Neural progenitor cell (in vitro differentiated cells): ENCODE measurements around the gene INPP4A. TPM values are rescaled to one million over a fixed set of nuclear protein-coding genes. Genes with fewer than 3 reads are reported as not detected.

Experiments used
- DNase-seq: peaks from one replicate; pipeline ENCODE4 v3.0.0-alpha.2; 2016; ENCODE audit warnings: low spot score
- H2AFZ ChIP-seq: fragments of 200-600 bp; sonication (generic); replicated peaks from 2 replicates; pipeline ENCODE4 v1.6.1; 2016; ENCODE audit warnings: antibody characterized with exemption
- H3F3A ChIP-seq: fragments of 200-600 bp; sonication (generic); 2 replicates; pipeline ENCODE4 v1.6.1; 2016; ENCODE audit warnings: antibody characterized with exemption, low read depth
- H3K27ac ChIP-seq: fragments of 200-600 bp; sonication (generic); 2 replicates; pipeline ENCODE4 v1.5.1; 2016; ENCODE audit warnings: mild to moderate bottlenecking
- H3K27me3 ChIP-seq: fragments of 200-600 bp; sonication (generic); 2 replicates; pipeline ENCODE4 v1.6.1; 2016; ENCODE audit warnings: mild to moderate bottlenecking, moderate library complexity
- H3K36me3 ChIP-seq: fragments of 200-600 bp; sonication (generic); 2 replicates; pipeline ENCODE4 v1.5.1; 2016
- H3K4me1 ChIP-seq: fragments of 200-600 bp; sonication (generic); 2 replicates; pipeline ENCODE4 v1.6.1; 2016; ENCODE audit warnings: mixed run types
- H3K4me2 ChIP-seq: fragments of 200-600 bp; sonication (generic); 2 replicates; pipeline ENCODE4 v1.6.1; 2016
- H3K4me3 ChIP-seq: fragments of 200-600 bp; sonication (generic); 2 replicates; pipeline ENCODE4 v1.5.1; 2016
- H3K79me2 ChIP-seq: fragments of 200-600 bp; sonication (generic); 2 replicates; pipeline ENCODE4 v1.6.1; 2016; ENCODE audit warnings: low read depth
- H3K9ac ChIP-seq: fragments of 200-600 bp; sonication (generic); 2 replicates; pipeline ENCODE4 v1.6.1; 2016
- H3K9me3 ChIP-seq: fragments of 200-600 bp; sonication (generic); 2 replicates; pipeline ENCODE4 v1.5.1; 2016; ENCODE audit warnings: low read depth
- H4K20me1 ChIP-seq: fragments of 200-600 bp; sonication (generic); 2 replicates; pipeline ENCODE4 v1.6.1; 2016; ENCODE audit warnings: low read depth
- H3K27ac Mint-ChIP-seq: 3 replicates; pipeline ENCODE4 v1.8.0; 2021; ENCODE audit warnings: mixed read lengths
- H3K27me3 Mint-ChIP-seq: 2 replicates; pipeline ENCODE4 v1.8.0; 2022; ENCODE audit warnings: low read depth, mild to moderate bottlenecking, inconsistent platforms, moderate library complexity, mixed read lengths; ENCODE audit not compliant: insufficient read depth
- H3K36me3 Mint-ChIP-seq: 3 replicates; pipeline ENCODE4 v1.8.0; 2021; ENCODE audit warnings: mixed read lengths
- H3K4me1 Mint-ChIP-seq: 3 replicates; pipeline ENCODE4 v1.8.0; 2021; ENCODE audit warnings: mixed read lengths
- H3K4me3 Mint-ChIP-seq: 3 replicates; pipeline ENCODE4 v1.8.0; 2021; ENCODE audit warnings: mild to moderate bottlenecking, moderate library complexity, mixed read lengths
- H3K9me3 Mint-ChIP-seq: 3 replicates; pipeline ENCODE4 v1.8.0; 2020; ENCODE audit warnings: mixed read lengths
- CTCF ChIP-seq: fragments of 200-600 bp; sonication (generic); IDR thresholded peaks from 2 replicates; pipeline ENCODE4 v1.5.1; 2017; ENCODE audit warnings: antibody characterized with exemption, mild to moderate bottlenecking
- EZH2 ChIP-seq: fragments of 200-600 bp; sonication (generic); IDR thresholded peaks from 2 replicates; pipeline ENCODE4 v1.6.1; 2017; ENCODE audit warnings: antibody characterized with exemption, mild to moderate bottlenecking, moderate library complexity
- EZH2phosphoT487 ChIP-seq: fragments of 200-600 bp; sonication (generic); IDR thresholded peaks from 2 replicates; pipeline ENCODE4 v1.6.1; 2017; ENCODE audit warnings: antibody characterized with exemption
- total RNA-seq: library from RNA; depleted of rRNA; stranded (reverse); fragments of >200 nt; gene quantifications from 2 replicates; pipeline ENCODE4 v1.2.3, GENCODE V29; 2015; ENCODE audit warnings: low replicate concordance

INPP4A gene
- total RNA-seq, 1 donor from 2014 or later, result 35.1 TPM

GRCh38 chr2:98492441-98492840 lies 47.8 kb downstream of the INPP4A start:
- H3K36me3 ChIP-seq, result no peaks in the 10 kb centered on the region
- H3K79me2 ChIP-seq, result peaks cover 12% of the 10 kb centered on the region

GRCh38 chr2:98494699-98495098 lies 50.0 kb downstream of the INPP4A start:
- Mint-ChIP-seq H3K4me3 (no peak overlapping the region), H3K27ac (no peak overlapping the region), H3K36me3 (peaks cover 32% of the 10 kb centered on the region), H3K9me3 (peaks cover 41% of the 10 kb centered on the region), H3K4me1 (peaks cover 2% of the 10 kb centered on the region), H3K27me3 (no peaks in the 10 kb centered on the region)
- Histone ChIP-seq H3K27me3 (no peaks in the 10 kb centered on the region), H3K4me3 (no peak overlapping the region), H3K9ac (no peak overlapping the region), H3K79me2 (no peaks in the 10 kb centered on the region), H3K4me2 (no peak overlapping the region), H3K4me1 (no peaks in the 10 kb centered on the region), H3K36me3 (no peaks in the 10 kb centered on the region), H4K20me1 (no peaks in the 10 kb centered on the region), H3F3A (no peaks in the 10 kb centered on the region), H3K9me3 (no peaks in the 10 kb centered on the region), H3K27ac (no peak overlapping the region), H2AFZ (no peak overlapping the region)
- DNase-seq, result no peak
- TF ChIP-seq EZH2 (no peak), CTCF (no peak), EZH2phosphoT487 (no peak)

More at GRCh38 chr2:98492441-98492840, 47.8 kb downstream of the INPP4A start:
- Histone ChIP-seq H3K4me1 (no peaks in the 10 kb centered on the region), H3K4me3 (no peak overlapping the region), H3K27ac (no peak overlapping the region), H2AFZ (no peak overlapping the region), H3K27me3 (no peaks in the 10 kb centered on the region), H3F3A (no peaks in the 10 kb centered on the region), H4K20me1 (peaks cover 8% of the 10 kb centered on the region), H3K4me2 (no peak overlapping the region), H3K9ac (no peak overlapping the region), H3K9me3 (no peaks in the 10 kb centered on the region)
- TF ChIP-seq EZH2phosphoT487, result no peak
- no peak for TF ChIP-seq CTCF
- no peak for TF ChIP-seq EZH2
- Mint-ChIP-seq H3K27ac (no peak overlapping the region), H3K9me3 (peaks cover 29% of the 10 kb centered on the region), H3K4me3 (no peak overlapping the region), H3K36me3 (peaks cover 15% of the 10 kb centered on the region), H3K27me3 (no peaks in the 10 kb centered on the region), H3K4me1 (no peaks in the 10 kb centered on the region)
- DNase-seq, result no peak

GRCh38 chr2:98496750-98497493 lies 52.3 kb downstream of the INPP4A start:
- H3K36me3 Mint-ChIP-seq, result peaks cover 37% of the 10 kb centered on the region
- no peak overlapping the region for H3K4me3 ChIP-seq
- H3K4me1 ChIP-seq, result no peaks in the 10 kb centered on the region
- no peak overlapping the region for H3K27ac ChIP-seq
- H3K4me1 Mint-ChIP-seq, result peaks cover 14% of the 10 kb centered on the region
- no peaks in the 10 kb centered on the region for H3K27me3 ChIP-seq
- no peaks in the 10 kb centered on the region for H3K79me2 ChIP-seq
- no peak overlapping the region for H3K9ac ChIP-seq
- no peaks in the 10 kb centered on the region for H3K36me3 ChIP-seq
- no peaks in the 10 kb centered on the region for H3K9me3 ChIP-seq
- no peak overlapping the region for H3K27ac Mint-ChIP-seq
- DNase-seq, result no peak
- H3K4me3 Mint-ChIP-seq, result no peak overlapping the region
- no peaks in the 10 kb centered on the region for H3K27me3 Mint-ChIP-seq
- H4K20me1 ChIP-seq, result no peaks in the 10 kb centered on the region
- TF ChIP-seq EZH2 (no peak), CTCF (no peak), EZH2phosphoT487 (no peak)
- no peaks in the 10 kb centered on the region for H3F3A ChIP-seq
- H3K4me2 ChIP-seq, result no peak overlapping the region
- no peak overlapping the region for H2AFZ ChIP-seq
- H3K9me3 Mint-ChIP-seq, result peaks cover 42% of the 10 kb centered on the region
